DND-41 (cell line): ENCODE measurements around the gene RNFT2.

ENCODE experiments used
- ATAC-seq: fragments of 200-7000 bp; cut with Tn5 transposase; 3 replicates; pipeline ENCODE4 v1.9.1; 2021; ENCODE audit warnings: low read depth; ENCODE audit not compliant: insufficient read depth
- DNase-seq: peaks from one replicate; pipeline ENCODE4 v3.0.0-alpha.2; 2020
- H2AFZ ChIP-seq: 2 replicates; pipeline ENCODE4 v1.6.0; 2012; ENCODE audit warnings: low read depth, low read length
- H3K27ac ChIP-seq: 2 replicates; pipeline ENCODE4 v1.5.1; 2012; ENCODE audit warnings: low read length, inconsistent platforms
- H3K27me3 ChIP-seq: fragments of 200-600 bp; sonication (generic); 2 replicates; pipeline ENCODE4 v1.6.0; 2012; ENCODE audit warnings: low read length, mild to moderate bottlenecking, inconsistent platforms; ENCODE audit not compliant: insufficient read depth, poor library complexity
- H3K36me3 ChIP-seq: 2 replicates; pipeline ENCODE4 v1.5.1; 2012; ENCODE audit warnings: low read length, inconsistent platforms; ENCODE audit not compliant: insufficient read depth
- H3K4me1 ChIP-seq: 2 replicates; pipeline ENCODE4 v1.5.1; 2012; ENCODE audit warnings: mild to moderate bottlenecking, low read length; ENCODE audit not compliant: insufficient read depth
- H3K4me2 ChIP-seq: 2 replicates; pipeline ENCODE4 v1.6.0; 2012; ENCODE audit warnings: mild to moderate bottlenecking, moderate library complexity, low read length, inconsistent platforms; ENCODE audit not compliant: insufficient read depth
- H3K4me3 ChIP-seq, 2 experiments: fragments of 200-600 bp in 1 of 2; shearing (Covaris generic) in 1 of 2; 2 replicates each; pipeline ENCODE4 v1.5.1; 2012 to 2016; ENCODE audit warnings: inconsistent platforms in 2 of 2, low read length in 2 of 2, mild to moderate bottlenecking in 2 of 2, low read depth in 1 of 2, moderate library complexity in 1 of 2
- H3K79me2 ChIP-seq: 2 replicates; pipeline ENCODE4 v1.6.0; 2012; ENCODE audit warnings: low read length, inconsistent platforms; ENCODE audit not compliant: insufficient read depth
- H3K9ac ChIP-seq: 2 replicates; pipeline ENCODE4 v1.6.0; 2012; ENCODE audit warnings: low read depth, mild to moderate bottlenecking, inconsistent platforms, low read length, moderate library complexity
- H3K9me3 ChIP-seq: 2 replicates; pipeline ENCODE4 v1.5.1; 2012; ENCODE audit warnings: low read length, moderate library complexity, mild to moderate bottlenecking, inconsistent platforms; ENCODE audit not compliant: insufficient read depth, severe bottlenecking
- H4K20me1 ChIP-seq: 2 replicates; pipeline ENCODE4 v1.6.0; 2012; ENCODE audit warnings: low read length; ENCODE audit not compliant: insufficient read depth
- EZH2 ChIP-seq: IDR thresholded peaks from 3 replicates; pipeline ENCODE4 v1.6.1; 2012; ENCODE audit warnings: borderline replicate concordance, low read depth, mild to moderate bottlenecking, moderate library complexity, low read length, inconsistent platforms; ENCODE audit not compliant: severe bottlenecking
- TF ChIP-seq, protein P1 (sequence below): IDR thresholded peaks from 2 replicates; pipeline ENCODE4 v1.5.1; 2012; ENCODE audit warnings: borderline replicate concordance, low read length, moderate library complexity, mild to moderate bottlenecking; ENCODE audit not compliant: poor library complexity, severe bottlenecking; ENCODE audit errors: extremely low read depth

RNFT2 gene

DNA sequence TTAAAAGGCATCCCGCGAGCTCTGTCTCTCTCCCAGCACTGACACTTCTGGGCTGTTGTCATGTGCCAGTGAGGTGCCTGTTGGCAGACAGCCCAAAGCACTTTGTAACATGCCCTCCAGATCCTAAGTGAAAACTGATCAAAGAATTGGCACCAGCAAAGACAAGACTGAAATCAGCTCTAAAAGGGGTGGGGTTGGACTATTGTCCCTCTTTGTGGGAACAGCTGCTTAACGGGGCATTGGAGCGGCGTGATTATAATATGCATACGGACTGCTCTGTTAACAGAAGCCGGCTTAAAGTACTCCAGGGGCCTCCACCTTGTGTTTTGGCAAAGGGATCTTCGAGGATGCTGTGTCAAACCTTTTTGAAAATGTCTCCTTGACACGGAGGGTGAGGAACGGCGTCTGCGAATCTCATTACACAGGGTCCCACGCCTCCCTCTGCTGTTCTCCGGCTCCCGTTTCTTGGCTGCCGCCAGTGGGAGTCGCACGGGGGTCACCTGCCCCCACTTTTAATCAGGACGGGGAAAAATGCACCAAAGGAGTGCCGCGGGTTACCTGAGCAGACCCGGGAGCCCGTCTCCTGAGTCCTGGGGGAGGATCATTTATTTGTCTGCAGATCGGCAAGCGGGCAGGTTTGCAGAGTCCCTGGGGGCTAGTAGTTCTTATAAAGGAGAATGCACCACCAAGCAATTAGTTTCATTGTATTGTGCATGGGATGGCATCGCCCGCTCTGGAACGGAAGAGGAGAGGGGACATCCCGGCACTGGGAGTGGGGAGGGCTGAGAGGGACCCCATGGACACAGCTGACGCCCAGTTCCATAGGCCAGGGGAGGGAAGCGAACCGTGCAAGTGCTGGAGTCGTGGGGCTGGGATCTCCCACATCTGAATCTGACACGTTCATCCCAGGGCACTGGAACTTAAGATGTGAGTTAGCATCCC is 44.6 kb upstream of the RNFT2 start:
- Histone ChIP-seq H3K9ac (no peak overlapping the region), H3K36me3 (no peaks in the 10 kb centered on the region), H3K79me2 (no peaks in the 10 kb centered on the region), H3K9me3 (no peaks in the 10 kb centered on the region), H2AFZ (no peak overlapping the region), H3K27ac (no peak overlapping the region), H3K4me2 (no peak overlapping the region), H4K20me1 (no peaks in the 10 kb centered on the region), H3K4me3 (no peak overlapping the region), H3K4me1 (no peaks in the 10 kb centered on the region), H3K27me3 (no peaks in the 10 kb centered on the region)
- TF ChIP-seq, protein P1, sequence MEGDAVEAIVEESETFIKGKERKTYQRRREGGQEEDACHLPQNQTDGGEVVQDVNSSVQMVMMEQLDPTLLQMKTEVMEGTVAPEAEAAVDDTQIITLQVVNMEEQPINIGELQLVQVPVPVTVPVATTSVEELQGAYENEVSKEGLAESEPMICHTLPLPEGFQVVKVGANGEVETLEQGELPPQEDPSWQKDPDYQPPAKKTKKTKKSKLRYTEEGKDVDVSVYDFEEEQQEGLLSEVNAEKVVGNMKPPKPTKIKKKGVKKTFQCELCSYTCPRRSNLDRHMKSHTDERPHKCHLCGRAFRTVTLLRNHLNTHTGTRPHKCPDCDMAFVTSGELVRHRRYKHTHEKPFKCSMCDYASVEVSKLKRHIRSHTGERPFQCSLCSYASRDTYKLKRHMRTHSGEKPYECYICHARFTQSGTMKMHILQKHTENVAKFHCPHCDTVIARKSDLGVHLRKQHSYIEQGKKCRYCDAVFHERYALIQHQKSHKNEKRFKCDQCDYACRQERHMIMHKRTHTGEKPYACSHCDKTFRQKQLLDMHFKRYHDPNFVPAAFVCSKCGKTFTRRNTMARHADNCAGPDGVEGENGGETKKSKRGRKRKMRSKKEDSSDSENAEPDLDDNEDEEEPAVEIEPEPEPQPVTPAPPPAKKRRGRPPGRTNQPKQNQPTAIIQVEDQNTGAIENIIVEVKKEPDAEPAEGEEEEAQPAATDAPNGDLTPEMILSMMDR = no peak
- TF ChIP-seq EZH2 = no peak
- DNase-seq (no peak), ATAC-seq (no peak)

DNA sequence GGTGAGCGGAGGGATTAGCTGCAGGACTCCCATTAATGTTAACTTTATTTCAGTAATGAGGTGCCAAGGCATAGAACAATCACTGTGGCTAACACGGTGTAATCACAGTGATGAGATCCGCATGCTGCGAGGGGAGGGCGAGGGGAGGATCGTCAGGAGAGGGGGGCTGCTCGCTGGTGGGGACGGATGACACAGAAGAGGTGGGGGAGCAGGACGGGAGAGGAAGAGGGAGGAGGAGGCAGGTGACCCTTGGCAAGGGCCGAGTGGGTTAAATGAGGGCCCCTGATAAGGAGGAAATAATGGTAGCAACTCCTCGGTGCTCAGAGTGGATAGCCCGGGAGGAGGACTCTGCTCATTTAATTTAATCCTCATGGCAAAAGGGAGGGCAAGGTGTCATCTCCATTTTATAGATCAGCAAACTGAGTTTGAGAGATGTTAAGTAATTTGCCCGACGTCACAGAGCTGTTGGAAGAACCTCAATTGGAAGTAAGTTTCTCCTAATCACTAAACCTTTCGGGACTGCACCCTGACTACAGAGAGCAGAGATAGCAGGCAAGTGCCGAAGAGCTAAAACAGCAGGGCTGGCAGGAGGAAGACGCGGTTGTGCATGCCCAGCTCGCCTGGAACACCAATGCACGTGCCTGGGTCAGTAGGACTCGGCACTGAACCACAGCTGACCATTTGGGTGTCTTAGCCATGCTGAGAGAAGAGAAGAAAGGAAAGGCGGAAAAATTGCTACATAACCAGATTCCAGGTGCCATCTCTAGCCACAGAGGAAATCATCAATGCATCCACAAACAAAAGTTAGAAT is 43.3 kb upstream of the RNFT2 start:
- H3K27ac ChIP-seq = no peak overlapping the region
- DNase-seq = no peak
- no peaks in the 10 kb centered on the region for H4K20me1 ChIP-seq
- ATAC-seq = no peak
- H3K4me3 ChIP-seq = no peak overlapping the region
- no peaks in the 10 kb centered on the region for H3K79me2 ChIP-seq
- H3K4me2 ChIP-seq = no peak overlapping the region
- H3K9ac ChIP-seq = no peak overlapping the region
- H3K9me3 ChIP-seq = no peaks in the 10 kb centered on the region
- no peaks in the 10 kb centered on the region for H3K4me1 ChIP-seq
- H3K27me3 ChIP-seq = no peaks in the 10 kb centered on the region
- H2AFZ ChIP-seq = no peak overlapping the region
- H3K36me3 ChIP-seq = no peaks in the 10 kb centered on the region
- TF ChIP-seq, protein P1 = no peak
- no peak for TF ChIP-seq EZH2

DNA sequence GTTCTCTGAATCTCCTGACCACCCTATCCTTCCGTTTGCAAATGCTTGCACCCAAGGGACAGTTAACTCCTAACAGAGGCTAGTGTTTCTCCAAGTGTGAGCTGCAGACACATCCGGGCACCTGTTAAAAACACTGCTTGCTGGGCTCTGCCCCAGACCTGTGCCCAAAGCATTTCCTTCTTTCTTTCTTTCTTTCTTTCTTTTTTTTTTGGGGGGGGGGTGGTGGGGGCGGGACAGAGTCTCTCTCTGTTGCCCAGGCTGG is 42.7 kb upstream of the RNFT2 start:
- Histone ChIP-seq H3K4me1 (no peaks in the 10 kb centered on the region), H3K9ac (no peak overlapping the region), H2AFZ (no peak overlapping the region)

More for the DNA sequence above, 42.7 kb upstream of the RNFT2 start:
- no peak overlapping the region for H3K27ac ChIP-seq
- H3K36me3 ChIP-seq = no peaks in the 10 kb centered on the region
- H3K27me3 ChIP-seq = no peaks in the 10 kb centered on the region
- H3K4me3 ChIP-seq = no peak overlapping the region
- no peaks in the 10 kb centered on the region for H3K79me2 ChIP-seq
- no peak overlapping the region for H3K4me2 ChIP-seq
- ATAC-seq = no peak
- DNase-seq = no peak
- TF ChIP-seq, protein P1 = no peak
- no peak for TF ChIP-seq EZH2
- H4K20me1 ChIP-seq = no peaks in the 10 kb centered on the region
- no peaks in the 10 kb centered on the region for H3K9me3 ChIP-seq
